ENCODE data around the gene BEX5. TPM values are rescaled to one million over a fixed set of nuclear protein-coding genes. Genes with fewer than 3 reads are reported as not detected.

BEX5 gene
- total RNA-seq: not detected in 2 replicates

DNA sequence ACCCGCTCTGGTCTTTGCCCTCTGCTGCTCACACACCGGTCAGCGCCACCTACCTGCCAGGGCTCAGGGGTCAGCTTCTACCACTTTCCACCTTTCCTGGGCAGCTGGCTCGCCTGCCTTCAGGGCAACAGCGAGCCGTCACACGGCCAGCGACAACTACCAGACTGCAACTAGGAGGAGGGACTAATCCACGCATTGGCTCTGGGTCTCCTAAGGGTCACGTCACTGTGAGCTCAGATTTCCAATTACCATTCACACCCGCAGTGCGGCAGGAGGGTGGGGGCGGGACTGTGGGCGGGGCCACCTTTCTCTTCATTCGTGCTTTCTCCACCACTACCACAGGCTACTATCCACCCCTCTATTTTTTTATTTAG, at the start of gene BEX5:
BEX5 (minus strand) TSS at position 172 of the 374 bp plus-strand sequence. CDS start 1,712 bp downstream, outside the sequence.

DNA sequence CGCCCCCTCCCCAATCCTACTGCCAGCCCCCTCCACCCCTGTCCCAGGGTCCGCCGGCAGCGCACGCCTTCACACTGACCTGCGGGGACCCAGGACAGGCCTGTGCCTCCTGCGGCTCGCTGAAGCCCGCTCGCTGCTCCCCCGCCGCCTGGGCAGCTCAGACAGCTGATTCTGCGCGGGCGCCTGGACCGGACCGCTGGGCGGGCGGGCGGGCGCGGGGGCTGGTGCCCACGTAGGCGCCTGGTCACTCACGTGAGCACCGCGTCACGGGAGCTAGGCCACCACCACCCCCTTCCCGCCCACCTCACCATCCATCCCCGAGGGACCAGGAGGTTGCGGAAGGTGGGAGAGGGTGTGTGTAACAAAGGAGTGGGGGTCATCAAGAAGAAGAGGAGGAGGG, 13.5 kb downstream of the BEX5 start, which contains the start of gene TCEAL6:
TCEAL6 (minus strand) TSS at position 208 of the 400 bp plus-strand sequence.

DNA sequence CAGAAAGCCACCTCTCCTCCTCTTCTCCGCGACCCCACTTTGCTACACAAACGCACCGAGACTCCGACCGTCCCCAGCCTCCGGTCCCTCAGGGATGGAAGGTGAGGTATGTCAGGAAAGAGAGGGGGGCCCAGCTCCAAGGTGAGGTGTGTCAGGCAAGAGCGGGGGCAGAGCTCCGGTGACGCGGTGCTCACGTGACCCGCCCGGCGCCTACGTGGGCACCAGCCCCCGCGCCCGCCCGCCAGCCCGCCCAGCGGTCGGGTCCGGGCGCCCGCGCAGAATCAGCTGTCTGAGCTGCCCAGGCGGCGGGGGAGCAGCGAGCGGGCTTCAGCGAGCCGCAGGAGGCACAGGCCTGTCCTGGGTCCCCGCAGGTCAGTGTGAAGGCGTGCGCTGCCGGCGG, 30.3 kb downstream of the BEX5 start, which contains the start of gene TCEAL2:
TCEAL2 (plus strand) TSS at position 244 of the 400 bp plus-strand sequence. CDS start 1,152 bp downstream, outside the sequence.

Other genes starting within 250 kb of the BEX5 start
- under 0.01 and 0.37 TPM in 2 replicates for gene ZMAT1, start 223.9 kb downstream of the BEX5 start, total RNA-seq
- gene TCEAL2, start 30.3 kb downstream of the BEX5 start, total RNA-seq: not detected in 2 replicates
- not detected in 2 replicates for gene TCEAL6, start 13.5 kb downstream of the BEX5 start, total RNA-seq
- gene TCP11X1, start 59.3 kb upstream of the BEX5 start, total RNA-seq: not detected in 2 replicates
- not detected in 2 replicates for gene NXF2, start 91.2 kb upstream of the BEX5 start, total RNA-seq

Data from subcutaneous preadipocyte (primary cell).